GM12878 (cell line): Measurements from ENCODE around the gene EPS8. TPM values are rescaled to one million over a fixed set of nuclear protein-coding genes. Genes with fewer than 3 reads are reported as not detected.

Experiments used
- ATAC-seq: fragments of 200-7000 bp; cut with Tn5 transposase; 3 replicates; pipeline ENCODE4 v1.9.1; 2020; ENCODE audit warnings: mild to moderate bottlenecking, moderate library complexity
- BruUV-seq: library from RNA; stranded (reverse); fragments of 400-500 nt; replicated peaks from 2 replicates; lab custom pipeline; 2021; lab: Mats Ljungman, UMichigan
- CTCF ChIA-PET: fragments of 300-600 bp; sonication (Branson Sonifier 250); formaldehyde crosslinking; extraction: SDS; loops from one replicate; lab custom pipeline; 2021; ENCODE audit warnings: inconsistent platforms; lab: Yijun Ruan, JAX
- POLR2A ChIA-PET: fragments of 350-600 bp; formaldehyde crosslinking; extraction: SDS; loops from one replicate; lab custom pipeline; 2021; ENCODE audit warnings: inconsistent platforms; lab: Charles Lee
- RAD21 ChIA-PET: fragments of 300-600 bp; sonication (Branson Sonifier 250); formaldehyde crosslinking; loops from one replicate; lab custom pipeline; 2023; ENCODE audit warnings: antibody characterized with exemption; ENCODE audit not compliant: unreplicated experiment; lab: Charles Lee
- SMC1A ChIA-PET: fragments of 300-600 bp; sonication (Branson Sonifier 250); formaldehyde crosslinking; loops from one replicate; lab custom pipeline; 2023; ENCODE audit not compliant: unreplicated experiment, uncharacterized antibody; lab: Charles Lee
- DNase-seq: peaks from one replicate; pipeline ENCODE4 v3.0.0-alpha.2; 2011; ENCODE audit warnings: low read depth, low spot score
- FAIRE-seq: peaks from 3 replicates; lab custom pipeline; 2011; peaks lifted over from hg19 to GRCh38; lab: Jason Lieb, UNC
- H2AFZ ChIP-seq: 2 replicates; pipeline ENCODE4 v1.6.0; 2011; ENCODE audit warnings: low read depth, low read length, control low read depth; ENCODE audit not compliant: control insufficient read depth
- H3K27ac ChIP-seq: 2 replicates; pipeline ENCODE4 v1.5.1; 2011; ENCODE audit warnings: control low read depth; ENCODE audit not compliant: control insufficient read depth, insufficient read depth
- H3K27me3 ChIP-seq, 2 experiments: replicated peaks in 1 of 2; 2 replicates each; pipeline versions ENCODE4 v1.6.0 to v1.6.1; 2011; ENCODE audit warnings: low read length in 1 of 2; ENCODE audit not compliant: control insufficient read depth in 2 of 2, insufficient read depth in 2 of 2
- H3K36me3 ChIP-seq, 2 experiments: 2 replicates each; pipeline ENCODE4 v1.5.1; 2011; ENCODE audit warnings: low read length in 1 of 2; ENCODE audit not compliant: control insufficient read depth in 2 of 2, insufficient read depth in 2 of 2
- H3K4me1 ChIP-seq: 2 replicates; pipeline ENCODE4 v1.6.1; 2011; ENCODE audit warnings: mild to moderate bottlenecking, low read length, moderate library complexity, mixed read lengths; ENCODE audit not compliant: control insufficient read depth, insufficient read depth
- H3K4me2 ChIP-seq: 2 replicates; pipeline ENCODE4 v1.6.0; 2011; ENCODE audit warnings: control low read depth; ENCODE audit not compliant: control insufficient read depth, insufficient read depth
- H3K4me3 ChIP-seq: fragments of 200-600 bp; sonication (generic); 2 replicates; pipeline ENCODE4 v1.5.1; 2016
- H3K79me2 ChIP-seq: 2 replicates; pipeline ENCODE4 v1.6.0; 2011; ENCODE audit warnings: low read length; ENCODE audit not compliant: control insufficient read depth, insufficient read depth
- H3K9ac ChIP-seq: 2 replicates; pipeline ENCODE4 v1.8.0; 2011; ENCODE audit warnings: low read length, control low read depth, mixed read lengths; ENCODE audit not compliant: control insufficient read depth, insufficient read depth
- H3K9me3 ChIP-seq: replicated peaks from 3 replicates; pipeline ENCODE4 v1.5.1; 2011; ENCODE audit warnings: mild to moderate bottlenecking, low read length; ENCODE audit not compliant: control insufficient read depth, insufficient read depth
- H4K20me1 ChIP-seq: 2 replicates; pipeline ENCODE4 v1.6.0; 2011; ENCODE audit not compliant: control insufficient read depth, insufficient read depth
- ASH2L ChIP-seq: fragments of 300-600, 200-600 bp; sonication (generic); IDR thresholded peaks from 2 replicates; pipeline ENCODE4 v1.6.1; 2017; ENCODE audit warnings: low read depth, mild to moderate bottlenecking, borderline replicate concordance
- BMI1 ChIP-seq: fragments of 450-650 bp; IDR thresholded peaks from 2 replicates; pipeline ENCODE4 v1.6.1; 2016; ENCODE audit warnings: mild to moderate bottlenecking, moderate library complexity, borderline replicate concordance
- CHD2 ChIP-seq: IDR thresholded peaks from 2 replicates; pipeline ENCODE4 v1.6.1; 2011; ENCODE audit warnings: low read depth, low read length, improper control_type of control experiment, borderline replicate concordance
- EED ChIP-seq: sonication (generic); IDR thresholded peaks from 2 replicates; pipeline ENCODE4 v1.6.1; 2016; ENCODE audit warnings: antibody characterized with exemption, low read depth
- FOXM1 ChIP-seq: IDR thresholded peaks from 2 replicates; pipeline ENCODE4 v1.6.1; 2012; ENCODE audit warnings: low read depth, mild to moderate bottlenecking, inconsistent platforms, low read length, moderate library complexity
- MTA2 ChIP-seq: fragments of 450-650 bp; IDR thresholded peaks from 2 replicates; pipeline ENCODE4 v1.6.1; 2016; ENCODE audit warnings: low read depth, mild to moderate bottlenecking, moderate library complexity
- NR2C1 ChIP-seq: fragments of 450-650 bp; IDR thresholded peaks from 2 replicates; pipeline ENCODE4 v1.6.1; 2017; ENCODE audit warnings: antibody characterized with exemption, mild to moderate bottlenecking, moderate library complexity
- RFX5 ChIP-seq: IDR thresholded peaks from 2 replicates; pipeline ENCODE4 v1.6.1; 2011; ENCODE audit warnings: low read depth, low read length, improper control_type of control experiment
- SREBF1 ChIP-seq: IDR thresholded peaks from 2 replicates; pipeline ENCODE4 v1.6.1; 2012; ENCODE audit warnings: mild to moderate bottlenecking, low read length
- ZSCAN29 ChIP-seq: fragments of 450-650 bp; IDR thresholded peaks from 2 replicates; pipeline ENCODE4 v1.6.1; 2017; ENCODE audit warnings: mild to moderate bottlenecking, moderate library complexity
- WGBS: methylation state at CpG from one replicate; pipeline ENCODE4 v1.1.6; 2016; ENCODE audit warnings: low lambda C conversion rate; ENCODE audit not compliant: insufficient replicate concordance, insufficient coverage; ENCODE audit errors: missing lambda C conversion rate; 5-methylcytosine and 5-hydroxymethylcytosine counted together
- in situ Hi-C: fragments of 300-500 bp; cut with MboI; formaldehyde crosslinking; loops from 9 replicates; pipeline ENCODE4 v1.14.3; 2018; ENCODE audit warnings: mixed read lengths
- intact Hi-C: fragments of 100-400 bp; cut with micrococcal nuclease; formaldehyde crosslinking; loops from one replicate; pipeline ENCODE4 v1.14.2; 2022; ENCODE audit not compliant: unreplicated experiment
- polyA plus RNA-seq, 11 experiments: library from polyadenylated mRNA; depleted of rRNA in 4 of 11; unstranded in 6 of 11; stranded (reverse) in 5 of 11; fragments of >200 nt; fragmentation: Nextera tagmentation in 4 of 11; fragmentation: Illumina TruSeq in 1 of 11; extraction: Ambion mirVana in 4 of 11; extraction: Trizol in 1 of 11; gene quantifications; 1 replicate in 1 of 11; 2 replicates in 10 of 11; pipeline versions ENCODE4 v1.2.1 to v1.2.3, GENCODE V29; 2011 to 2016; ENCODE audit warnings: inconsistent platforms in 2 of 11, missing spikeins in 2 of 11, low read depth in 1 of 11
- total RNA-seq, 4 experiments: library from RNA; depleted of rRNA in 3 of 4; stranded (reverse); fragments of >200 nt in 3 of 4; fragmentation: Illumina TruSeq in 1 of 4; extraction: Trizol in 1 of 4; gene quantifications; 2 replicates each; pipeline versions ENCODE4 v1.2.1 to v1.2.3, GENCODE V29; 2013 to 2021
- TF ChIP-seq, protein P1 (sequence below): fragments of 150-350 bp; IDR thresholded peaks from 2 replicates; pipeline ENCODE4 v1.6.1; 2014; ENCODE audit warnings: mild to moderate bottlenecking, low read depth, low read length
- TF ChIP-seq, protein P2 (sequence below): fragments of 150-350 bp; IDR thresholded peaks from 2 replicates; pipeline ENCODE4 v1.6.1; 2016; ENCODE audit warnings: low read depth, low read length
- TF ChIP-seq, protein P3 (sequence below): fragments of 450-650 bp; IDR thresholded peaks from 2 replicates; pipeline ENCODE4 v1.6.1; 2016; ENCODE audit warnings: mild to moderate bottlenecking, moderate library complexity, borderline replicate concordance

The EPS8 gene
- total and polyA plus RNA-seq, 10 of the 15 experiments (the other 5 are each of a cell fraction or from before 2014, with no cell fraction given), result 1.3 to 127 (median 3.4) TPM

DNA sequence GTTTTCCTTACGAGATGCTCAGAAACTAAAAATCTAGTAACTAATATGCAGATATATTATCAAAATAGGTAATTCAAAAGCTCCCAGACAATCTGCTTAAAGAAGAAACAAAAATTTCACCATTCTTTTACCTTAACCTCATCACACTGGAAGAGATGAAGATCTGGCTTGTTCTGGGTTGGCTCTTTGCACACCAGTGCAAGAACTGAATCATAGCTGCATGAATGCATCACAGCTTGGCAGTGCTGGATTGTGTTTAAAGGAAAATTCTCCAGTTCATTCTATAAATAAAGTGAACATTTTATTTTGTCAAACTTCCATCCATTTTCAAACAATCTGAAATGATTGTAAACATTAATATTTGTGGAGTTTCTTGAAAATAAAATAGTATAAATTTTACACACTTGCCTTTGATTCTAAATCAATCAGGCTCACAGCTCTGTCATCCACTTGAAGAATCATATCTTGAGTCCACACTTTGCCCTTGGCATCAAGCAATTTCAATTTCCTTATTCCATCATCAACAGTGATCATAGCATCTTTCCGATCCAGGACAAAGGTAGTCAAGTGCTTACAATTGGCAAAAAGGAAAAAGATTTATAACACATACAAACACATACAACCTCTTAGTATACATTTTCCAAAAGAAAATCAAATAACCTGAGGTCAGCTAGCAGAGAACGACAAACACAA, 119.8 kb downstream of the EPS8 start:
- Histone ChIP-seq H3K4me2 (no peak overlapping the region), H3K36me3 (no peaks in the 10 kb centered on the region), H3K4me3 (no peak overlapping the region), H4K20me1 (no peaks in the 10 kb centered on the region), H3K27ac (no peak overlapping the region), H2AFZ (no peak overlapping the region), H3K9me3 (no peaks in the 10 kb centered on the region), H3K79me2 (no peaks in the 10 kb centered on the region), H3K4me1 (no peaks in the 10 kb centered on the region), H3K9ac (no peak overlapping the region), H3K27me3 (no peaks in the 10 kb centered on the region)
- no TSS peak for BruUV-seq
- in situ Hi-C loops (no loop called here), intact Hi-C loops (no loop called here)
- no peak for FAIRE-seq
- ChIA-PET CTCF (interaction anchor here (0.9 to 2.7 kb wide), 5 partner anchors 9 to 75 kb away, joined by 3 to 11 read pairs (median 3); no protein-coding TSS in a partner anchor), POLR2A (interaction anchor here (0.6 kb wide), 1 partner anchor 117 kb away, joined by 4 read pairs; no protein-coding TSS in a partner anchor), SMC1A (interaction anchor here (0.6 to 2.4 kb wide), 12 partner anchors 9 to 189 kb away, joined by 3 to 7 read pairs (median 3); no protein-coding TSS in a partner anchor), RAD21 (no interaction called here)
- ATAC-seq, result no peak
- no peak for TF ChIP-seq RFX5
- no peak for TF ChIP-seq EED
- TF ChIP-seq, protein P1, sequence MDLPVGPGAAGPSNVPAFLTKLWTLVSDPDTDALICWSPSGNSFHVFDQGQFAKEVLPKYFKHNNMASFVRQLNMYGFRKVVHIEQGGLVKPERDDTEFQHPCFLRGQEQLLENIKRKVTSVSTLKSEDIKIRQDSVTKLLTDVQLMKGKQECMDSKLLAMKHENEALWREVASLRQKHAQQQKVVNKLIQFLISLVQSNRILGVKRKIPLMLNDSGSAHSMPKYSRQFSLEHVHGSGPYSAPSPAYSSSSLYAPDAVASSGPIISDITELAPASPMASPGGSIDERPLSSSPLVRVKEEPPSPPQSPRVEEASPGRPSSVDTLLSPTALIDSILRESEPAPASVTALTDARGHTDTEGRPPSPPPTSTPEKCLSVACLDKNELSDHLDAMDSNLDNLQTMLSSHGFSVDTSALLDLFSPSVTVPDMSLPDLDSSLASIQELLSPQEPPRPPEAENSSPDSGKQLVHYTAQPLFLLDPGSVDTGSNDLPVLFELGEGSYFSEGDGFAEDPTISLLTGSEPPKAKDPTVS, result no peak
- TF ChIP-seq ZSCAN29, result no peak
- no peak for TF ChIP-seq CHD2
- TF ChIP-seq BMI1, result no peak
- TF ChIP-seq, protein P2, sequence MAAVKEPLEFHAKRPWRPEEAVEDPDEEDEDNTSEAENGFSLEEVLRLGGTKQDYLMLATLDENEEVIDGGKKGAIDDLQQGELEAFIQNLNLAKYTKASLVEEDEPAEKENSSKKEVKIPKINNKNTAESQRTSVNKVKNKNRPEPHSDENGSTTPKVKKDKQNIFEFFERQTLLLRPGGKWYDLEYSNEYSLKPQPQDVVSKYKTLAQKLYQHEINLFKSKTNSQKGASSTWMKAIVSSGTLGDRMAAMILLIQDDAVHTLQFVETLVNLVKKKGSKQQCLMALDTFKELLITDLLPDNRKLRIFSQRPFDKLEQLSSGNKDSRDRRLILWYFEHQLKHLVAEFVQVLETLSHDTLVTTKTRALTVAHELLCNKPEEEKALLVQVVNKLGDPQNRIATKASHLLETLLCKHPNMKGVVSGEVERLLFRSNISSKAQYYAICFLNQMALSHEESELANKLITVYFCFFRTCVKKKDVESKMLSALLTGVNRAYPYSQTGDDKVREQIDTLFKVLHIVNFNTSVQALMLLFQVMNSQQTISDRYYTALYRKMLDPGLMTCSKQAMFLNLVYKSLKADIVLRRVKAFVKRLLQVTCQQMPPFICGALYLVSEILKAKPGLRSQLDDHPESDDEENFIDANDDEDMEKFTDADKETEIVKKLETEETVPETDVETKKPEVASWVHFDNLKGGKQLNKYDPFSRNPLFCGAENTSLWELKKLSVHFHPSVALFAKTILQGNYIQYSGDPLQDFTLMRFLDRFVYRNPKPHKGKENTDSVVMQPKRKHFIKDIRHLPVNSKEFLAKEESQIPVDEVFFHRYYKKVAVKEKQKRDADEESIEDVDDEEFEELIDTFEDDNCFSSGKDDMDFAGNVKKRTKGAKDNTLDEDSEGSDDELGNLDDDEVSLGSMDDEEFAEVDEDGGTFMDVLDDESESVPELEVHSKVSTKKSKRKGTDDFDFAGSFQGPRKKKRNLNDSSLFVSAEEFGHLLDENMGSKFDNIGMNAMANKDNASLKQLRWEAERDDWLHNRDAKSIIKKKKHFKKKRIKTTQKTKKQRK, result no peak
- TF ChIP-seq ASH2L, result no peak
- TF ChIP-seq FOXM1, result no peak
- no peak for TF ChIP-seq NR2C1
- TF ChIP-seq, protein P3, sequence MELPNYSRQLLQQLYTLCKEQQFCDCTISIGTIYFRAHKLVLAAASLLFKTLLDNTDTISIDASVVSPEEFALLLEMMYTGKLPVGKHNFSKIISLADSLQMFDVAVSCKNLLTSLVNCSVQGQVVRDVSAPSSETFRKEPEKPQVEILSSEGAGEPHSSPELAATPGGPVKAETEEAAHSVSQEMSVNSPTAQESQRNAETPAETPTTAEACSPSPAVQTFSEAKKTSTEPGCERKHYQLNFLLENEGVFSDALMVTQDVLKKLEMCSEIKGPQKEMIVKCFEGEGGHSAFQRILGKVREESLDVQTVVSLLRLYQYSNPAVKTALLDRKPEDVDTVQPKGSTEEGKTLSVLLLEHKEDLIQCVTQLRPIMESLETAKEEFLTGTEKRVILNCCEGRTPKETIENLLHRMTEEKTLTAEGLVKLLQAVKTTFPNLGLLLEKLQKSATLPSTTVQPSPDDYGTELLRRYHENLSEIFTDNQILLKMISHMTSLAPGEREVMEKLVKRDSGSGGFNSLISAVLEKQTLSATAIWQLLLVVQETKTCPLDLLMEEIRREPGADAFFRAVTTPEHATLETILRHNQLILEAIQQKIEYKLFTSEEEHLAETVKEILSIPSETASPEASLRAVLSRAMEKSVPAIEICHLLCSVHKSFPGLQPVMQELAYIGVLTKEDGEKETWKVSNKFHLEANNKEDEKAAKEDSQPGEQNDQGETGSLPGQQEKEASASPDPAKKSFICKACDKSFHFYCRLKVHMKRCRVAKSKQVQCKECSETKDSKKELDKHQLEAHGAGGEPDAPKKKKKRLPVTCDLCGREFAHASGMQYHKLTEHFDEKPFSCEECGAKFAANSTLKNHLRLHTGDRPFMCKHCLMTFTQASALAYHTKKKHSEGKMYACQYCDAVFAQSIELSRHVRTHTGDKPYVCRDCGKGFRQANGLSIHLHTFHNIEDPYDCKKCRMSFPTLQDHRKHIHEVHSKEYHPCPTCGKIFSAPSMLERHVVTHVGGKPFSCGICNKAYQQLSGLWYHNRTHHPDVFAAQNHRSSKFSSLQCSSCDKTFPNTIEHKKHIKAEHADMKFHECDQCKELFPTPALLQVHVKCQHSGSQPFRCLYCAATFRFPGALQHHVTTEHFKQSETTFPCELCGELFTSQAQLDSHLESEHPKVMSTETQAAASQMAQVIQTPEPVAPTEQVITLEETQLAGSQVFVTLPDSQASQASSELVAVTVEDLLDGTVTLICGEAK, result no peak
- no peak for TF ChIP-seq MTA2
- no peak for TF ChIP-seq SREBF1
- DNase-seq, result no peak
- WGBS, result 81% methylated on average over 3 of the region's 3 CpGs
